H1 (cell line): ENCODE results near the gene MCF2L2. TPM values are rescaled to one million over a fixed set of nuclear protein-coding genes. Genes with fewer than 3 reads are reported as not detected.

Experiments used
- CTCF ChIA-PET: fragments of 300-600 bp; sonication (Branson Sonifier 250); formaldehyde crosslinking; loops from one replicate; lab custom pipeline; 2021; ENCODE audit not compliant: partially characterized antibody; lab: Charles Lee
- POLR2A ChIA-PET: fragments of 300-600 bp; sonication (Branson Sonifier 250); formaldehyde crosslinking; loops from one replicate; lab custom pipeline; 2021; ENCODE audit warnings: inconsistent platforms; ENCODE audit not compliant: partially characterized antibody; lab: Charles Lee
- DNase-seq, 2 experiments: peaks; one replicate each; pipeline versions ENCODE4 v3.0.0 to v3.0.0-alpha.2; 2010 to 2022; ENCODE audit warnings: low spot score in 2 of 2, low read depth in 1 of 2, mixed read lengths in 1 of 2
- FAIRE-seq: peaks from 2 replicates; lab custom pipeline; 2011; peaks lifted over from hg19 to GRCh38; lab: Jason Lieb, UNC
- H2AFZ ChIP-seq: 2 replicates; pipeline ENCODE4 v1.8.1; 2012; ENCODE audit warnings: low read length, inconsistent platforms
- H2AK5ac ChIP-seq: 2 replicates; pipeline ENCODE4 v1.6.1; 2013; ENCODE audit warnings: low read depth, low read length
- H2BK120ac ChIP-seq: replicated peaks from 2 replicates; pipeline ENCODE3; 2013; ENCODE audit warnings: low read depth, low read length, inconsistent platforms
- H2BK12ac ChIP-seq: 2 replicates; pipeline ENCODE4 v1.6.1; 2013; ENCODE audit warnings: low read depth, low read length
- H2BK15ac ChIP-seq: 2 replicates; pipeline ENCODE4 v1.6.1; 2013; ENCODE audit warnings: low read length
- H2BK20ac ChIP-seq: 2 replicates; pipeline ENCODE4 v1.6.1; 2013; ENCODE audit warnings: low read length
- H2BK5ac ChIP-seq: 2 replicates; pipeline ENCODE4 v1.6.1; 2013; ENCODE audit warnings: low read depth, low read length
- H3K14ac ChIP-seq: 2 replicates; pipeline ENCODE4 v1.6.1; 2013; ENCODE audit warnings: inconsistent platforms; ENCODE audit not compliant: insufficient read length
- H3K18ac ChIP-seq: 2 replicates; pipeline ENCODE4 v1.6.1; 2013; ENCODE audit warnings: low read length; ENCODE audit errors: extremely low read depth
- H3K23ac ChIP-seq: 2 replicates; pipeline ENCODE4 v1.6.1; 2013; ENCODE audit warnings: inconsistent platforms; ENCODE audit not compliant: insufficient read length
- H3K23me2 ChIP-seq: 2 replicates; pipeline ENCODE4 v1.6.1; 2013; ENCODE audit warnings: low read depth, low read length
- H3K27ac ChIP-seq: 2 replicates; pipeline ENCODE4 v1.6.1; 2011; ENCODE audit warnings: low read depth, low read length, inconsistent platforms
- H3K27me3 ChIP-seq, 4 experiments: replicated peaks in 1 of 4; 1 replicate in 1 of 4; 2 replicates in 3 of 4; pipeline versions ENCODE4 v1.6.1 to v1.8.1; 2011 to 2013; ENCODE audit warnings: low read length in 3 of 4, mild to moderate bottlenecking in 3 of 4, inconsistent platforms in 2 of 4, mixed read lengths in 2 of 4, moderate library complexity in 1 of 4; ENCODE audit not compliant: control insufficient read depth in 3 of 4, insufficient read depth in 3 of 4; ENCODE audit errors: extremely low read depth in 1 of 4
- H3K36me3 ChIP-seq, 4 experiments: 2 replicates each; pipeline versions ENCODE4 v1.6.1 to v1.8.1; 2011 to 2013; ENCODE audit warnings: mild to moderate bottlenecking in 4 of 4, low read length in 3 of 4, moderate library complexity in 2 of 4, control low read depth in 1 of 4, inconsistent platforms in 1 of 4; ENCODE audit not compliant: insufficient read depth in 4 of 4, control insufficient read depth in 2 of 4
- H3K4ac ChIP-seq: replicated peaks from 2 replicates; pipeline ENCODE3; 2013; ENCODE audit warnings: low read length, low read depth, mixed read lengths, inconsistent platforms; ENCODE audit not compliant: insufficient read length
- H3K4me1 ChIP-seq, 4 experiments: replicated peaks in 1 of 4; 1 replicate in 1 of 4; 2 replicates in 3 of 4; pipeline versions ENCODE4 v1.6.1 to v1.8.1; 2011 to 2013; ENCODE audit warnings: low read length in 3 of 4, inconsistent platforms in 2 of 4, mixed read lengths in 1 of 4; ENCODE audit not compliant: insufficient read depth in 4 of 4, control insufficient read depth in 3 of 4
- H3K4me2 ChIP-seq, 2 experiments: 2 replicates each; pipeline versions ENCODE4 v1.6.1 to v1.8.1; 2011 to 2013; ENCODE audit warnings: low read depth in 2 of 2, low read length in 2 of 2, control low read depth in 1 of 2, inconsistent platforms in 1 of 2, mild to moderate bottlenecking in 1 of 2; ENCODE audit not compliant: insufficient read depth in 1 of 2
- H3K4me3 ChIP-seq, 4 experiments: fragments of 200-600, 300-600 bp in 1 of 4; sonication (generic), shearing (Covaris generic), sonication (Bioruptor Twin) in 1 of 4; 2 replicates each; pipeline versions ENCODE4 v1.5.1 to v1.8.1; 2011 to 2016; ENCODE audit warnings: low read length in 4 of 4, low read depth in 3 of 4, control low read depth in 2 of 4, inconsistent platforms in 2 of 4, mild to moderate bottlenecking in 2 of 4, mixed read lengths in 1 of 4, moderate library complexity in 1 of 4; ENCODE audit not compliant: insufficient read depth in 2 of 4; ENCODE audit errors: extremely low read depth in 1 of 4
- H3K56ac ChIP-seq: replicated peaks from 2 replicates; pipeline ENCODE3; 2013; ENCODE audit warnings: low read depth, mild to moderate bottlenecking, mixed read lengths, low read length, inconsistent platforms; ENCODE audit not compliant: insufficient read length
- H3K79me1 ChIP-seq: 2 replicates; pipeline ENCODE4 v1.6.1; 2013; ENCODE audit warnings: low read depth, low read length, control low read depth
- H3K79me2 ChIP-seq, 2 experiments: 2 replicates each; pipeline versions ENCODE4 v1.6.1 to v1.8.1; 2012 to 2013; ENCODE audit warnings: low read length in 2 of 2, mild to moderate bottlenecking in 2 of 2, inconsistent platforms in 1 of 2; ENCODE audit not compliant: insufficient read depth in 2 of 2, control insufficient read depth in 1 of 2
- H3K9ac ChIP-seq, 4 experiments: replicated peaks in 1 of 4; 1 replicate in 1 of 4; 2 replicates in 3 of 4; pipeline versions ENCODE4 v1.6.1 to v1.8.1; 2011 to 2013; ENCODE audit warnings: low read depth in 3 of 4, low read length in 3 of 4, control low read depth in 2 of 4, mild to moderate bottlenecking in 2 of 4, moderate library complexity in 2 of 4, inconsistent platforms in 1 of 4; ENCODE audit errors: extremely low read depth in 1 of 4
- H3K9me3 ChIP-seq, 2 experiments: 2 replicates each; pipeline versions ENCODE4 v1.6.1 to v1.8.1; 2012 to 2013; ENCODE audit warnings: mild to moderate bottlenecking in 2 of 2, moderate library complexity in 2 of 2, control low read depth in 1 of 2, inconsistent platforms in 1 of 2, low read depth in 1 of 2, low read length in 1 of 2, mixed read lengths in 1 of 2; ENCODE audit not compliant: insufficient read depth in 2 of 2
- H4K20me1 ChIP-seq, 2 experiments: replicated peaks in 1 of 2; 2 replicates each; pipeline versions ENCODE3 to v1.8.1; 2011 to 2013; ENCODE audit warnings: inconsistent platforms in 2 of 2, low read length in 2 of 2, mild to moderate bottlenecking in 1 of 2; ENCODE audit not compliant: insufficient read depth in 2 of 2, control insufficient read depth in 1 of 2
- H4K5ac ChIP-seq: 2 replicates; pipeline ENCODE4 v1.6.1; 2013; ENCODE audit warnings: low read length, low read depth, mixed read lengths, inconsistent platforms; ENCODE audit not compliant: insufficient read length
- H4K8ac ChIP-seq: 2 replicates; pipeline ENCODE4 v1.8.0; 2013; ENCODE audit warnings: mild to moderate bottlenecking, moderate library complexity, low read length, inconsistent platforms; ENCODE audit not compliant: insufficient read depth; ENCODE audit errors: extremely low read depth
- H4K91ac ChIP-seq: replicated peaks from 2 replicates; pipeline ENCODE3; 2013; ENCODE audit warnings: low read length, mixed read lengths, inconsistent platforms; ENCODE audit not compliant: insufficient read length
- ASH2L ChIP-seq: fragments of 200-600, 300-600 bp; sonication (generic); IDR thresholded peaks from one replicate; pipeline ENCODE4 v1.7.1; 2017; ENCODE audit warnings: low read length
- BRCA1 ChIP-seq: IDR thresholded peaks from 2 replicates; pipeline ENCODE4 v1.6.1; 2012; ENCODE audit warnings: low read depth, low read length, improper control_type of control experiment
- CREB1 ChIP-seq: IDR thresholded peaks from 2 replicates; pipeline ENCODE4 v1.6.1; 2012; ENCODE audit warnings: inconsistent platforms
- GTF2F1 ChIP-seq: IDR thresholded peaks from 2 replicates; pipeline ENCODE4 v1.6.1; 2012; ENCODE audit warnings: low read depth, low read length, improper control_type of control experiment, borderline replicate concordance
- HDAC2 ChIP-seq, 2 experiments: fragments of 300-600 bp in 1 of 2; sonication (generic) in 1 of 2; IDR thresholded peaks; 2 replicates each; pipeline ENCODE4 v1.6.1; 2011 to 2012; ENCODE audit warnings: low read depth in 2 of 2, low read length in 2 of 2, mild to moderate bottlenecking in 2 of 2, moderate library complexity in 2 of 2, borderline replicate concordance in 1 of 2, inconsistent platforms in 1 of 2
- JUN ChIP-seq: IDR thresholded peaks from 2 replicates; pipeline ENCODE4 v1.6.1; 2011; ENCODE audit warnings: low read depth, mild to moderate bottlenecking, improper control_type of control experiment, low read length
- KDM4A ChIP-seq: IDR thresholded peaks from one replicate; pipeline ENCODE4 v1.7.1; 2012; ENCODE audit warnings: low read depth, mild to moderate bottlenecking, moderate library complexity, low read length, inconsistent platforms; ENCODE audit not compliant: severe bottlenecking
- POU5F1 ChIP-seq: IDR thresholded peaks from 2 replicates; pipeline ENCODE4 v1.6.1; 2011; ENCODE audit warnings: low read depth, mild to moderate bottlenecking, low read length, moderate library complexity
- RBBP5 ChIP-seq: IDR thresholded peaks from 2 replicates; pipeline ENCODE4 v1.7.1; 2012; ENCODE audit warnings: low read depth, mild to moderate bottlenecking, inconsistent platforms, low read length, moderate library complexity, borderline replicate concordance
- SIN3A ChIP-seq, 2 experiments: IDR thresholded peaks in 1 of 2; conservative IDR thresholded peaks in 1 of 2; 2 replicates each; pipeline ENCODE4 v1.6.1; 2011 to 2012; ENCODE audit warnings: low read length in 2 of 2, improper control_type of control experiment in 1 of 2, low read depth in 1 of 2, mild to moderate bottlenecking in 1 of 2
- SIX5 ChIP-seq: IDR thresholded peaks from 2 replicates; pipeline ENCODE4 v1.6.1; 2011; ENCODE audit warnings: mild to moderate bottlenecking, low read depth, low read length
- SP2 ChIP-seq: IDR thresholded peaks from 2 replicates; pipeline ENCODE4 v1.6.1; 2012; ENCODE audit warnings: mild to moderate bottlenecking, low read length, inconsistent platforms
- SP4 ChIP-seq: IDR thresholded peaks from 2 replicates; pipeline ENCODE4 v1.6.1; 2012; ENCODE audit warnings: low read length, inconsistent platforms
- YY1 ChIP-seq: IDR thresholded peaks from 2 replicates; pipeline ENCODE4 v1.6.1; 2011; ENCODE audit warnings: low read depth, mild to moderate bottlenecking, low read length
- polyA plus RNA-seq, 7 experiments: library from polyadenylated mRNA; depleted of rRNA in 3 of 7; stranded (reverse) in 5 of 7; unstranded in 2 of 7; fragments of >200 nt in 5 of 7; fragments of 200-250 nt in 2 of 7; gene quantifications; 1 replicate in 5 of 7; 2 replicates in 1 of 7; 4 replicates in 1 of 7; pipeline versions ENCODE4 v1.2.1 to v1.2.3, GENCODE V29; 2011 to 2013; ENCODE audit warnings: missing spikeins in 2 of 7, mixed read lengths in 2 of 7
- total RNA-seq: library from RNA; stranded (reverse); fragmentation: NEBNext Ultra II Directional; extraction: Animal tissue kit (Norgen Biotek cat#: 25700); gene quantifications from 2 replicates; pipeline ENCODE4 v1.2.1, GENCODE V29; 2021

MCF2L2 gene
- total and polyA plus RNA-seq, 2 of the 8 experiments (the other 6 are each of a cell fraction or from before 2014, with no cell fraction given), result 4.1 to 13.7 TPM

GRCh38 chr3:183390844-183391243 is 37.6 kb downstream of the MCF2L2 start:
- Histone ChIP-seq H3K4me1 (peaks cover 0 to 3% (median 3%) of the 10 kb centered on the region in 4 experiments; a peak in 3 of 7 replicates), H4K8ac (no peak overlapping the region), H3K23me2 (no peaks in the 10 kb centered on the region), H3K27ac (no peak overlapping the region), H2BK20ac (no peak overlapping the region), H4K91ac (no peak overlapping the region), H3K79me1 (peaks cover 2% of the 10 kb centered on the region; the same call in 1 of the 2 replicates), H3K14ac (no peak overlapping the region), H3K27me3 (no peaks in the 10 kb centered on the region), H2AFZ (no peak overlapping the region), H2AK5ac (no peak overlapping the region), H3K9me3 (no peaks in the 10 kb centered on the region), H3K56ac (no peak overlapping the region), H2BK15ac (no peak overlapping the region), H3K18ac (no peak overlapping the region), H2BK12ac (no peak overlapping the region), H2BK120ac (no peak overlapping the region), H2BK5ac (no peak overlapping the region), H3K9ac (no peak overlapping the region), H3K36me3 (peaks cover 0 to 2% (median 0%) of the 10 kb centered on the region in 4 experiments; a peak in 1 of 8 replicates), H4K5ac (no peak overlapping the region), H3K23ac (no peak overlapping the region), H3K4ac (no peak overlapping the region), H3K4me2 (no peak overlapping the region), H3K79me2 (no peaks in the 10 kb centered on the region), H4K20me1 (no peaks in the 10 kb centered on the region), H3K4me3 (no peak overlapping the region)
- ChIA-PET CTCF (interaction anchor here (0.6 to 1.7 kb wide), 7 partner anchors 12 to 1902 kb away, joined by 3 to 10 read pairs (median 4); no protein-coding TSS in a partner anchor), POLR2A (no interaction called here)
- DNase-seq (no peak), FAIRE-seq (no peak)
- TF ChIP-seq POU5F1 (no peak), KDM4A (no peak), SIX5 (no peak), SP2 (no peak), BRCA1 (no peak), SP4 (no peak), SIN3A (conservative IDR thresholded peaks at IDR 0.05 in 1 of 2, IDR thresholded peaks at IDR 0.05 in 1 of 2; ENCODE audit: low read depth in 1 of 2, low read length in 2 of 2) (no peak), RBBP5 (no peak), CREB1 (no peak), JUN (no peak), YY1 (no peak), GTF2F1 (no peak), HDAC2 (IDR thresholded peaks at IDR 0.05; ENCODE audit: borderline replicate concordance in 1 of 2, low read depth in 2 of 2, low read length in 2 of 2) (no peak), ASH2L (no peak)
